Stimulated activated CD4-positive, alpha-beta T cell treated with anti-CD3 and anti-CD28 coated beads, Interleukin-1b, Interleukin-23, amount 100 ng/mL, for 4 hours (primary cell): ENCODE results near the gene LTN1.
A peak's percentile ranks its signal among the peaks of the same experiment; 100 is the strongest.

ENCODE experiments used
- DNase-seq, 2 donors: peaks; one replicate each; pipeline ENCODE4 v3.0.0-alpha.2; 2020; ENCODE audit warnings: low read depth in 2 of 2

The LTN1 gene

DNA sequence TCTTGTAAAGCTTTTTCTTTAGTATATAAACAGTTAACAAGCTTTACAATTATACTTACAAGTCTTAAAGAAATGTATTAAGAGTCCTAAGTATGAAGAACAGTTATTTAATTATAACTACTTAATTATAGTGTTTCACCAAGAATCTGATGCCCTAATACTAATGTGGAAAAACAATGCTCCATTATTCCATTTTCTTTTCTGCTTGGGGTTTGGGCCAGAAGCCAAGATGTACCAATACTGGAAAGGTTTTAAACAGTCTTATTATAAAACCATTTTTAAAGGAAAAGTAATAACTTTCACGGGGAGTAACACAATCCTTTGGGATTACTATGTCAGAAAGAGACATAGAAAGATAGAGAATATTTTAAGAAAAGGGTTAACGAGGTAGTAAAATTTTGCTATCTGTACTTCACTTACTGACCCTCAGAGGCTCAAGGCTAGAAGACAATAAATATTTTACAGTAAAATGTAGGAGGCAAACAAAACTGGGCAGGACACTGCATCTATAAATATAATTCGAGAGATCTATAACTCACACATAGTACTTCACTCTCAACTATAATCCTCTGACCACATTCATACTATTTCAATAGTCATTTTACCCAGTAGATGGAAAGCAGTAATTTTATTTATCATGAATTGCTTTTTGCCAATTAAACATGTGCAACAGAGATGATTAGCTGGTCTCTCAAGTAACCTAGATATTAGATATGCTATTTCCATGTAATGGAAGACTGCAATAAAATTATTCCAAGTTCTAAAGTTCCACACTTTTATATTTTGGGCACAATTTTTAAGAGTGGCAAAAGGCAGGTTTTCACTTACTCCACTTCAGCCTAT lies 63.9 kb downstream of the LTN1 start:
- no peak for DNase-seq

DNA sequence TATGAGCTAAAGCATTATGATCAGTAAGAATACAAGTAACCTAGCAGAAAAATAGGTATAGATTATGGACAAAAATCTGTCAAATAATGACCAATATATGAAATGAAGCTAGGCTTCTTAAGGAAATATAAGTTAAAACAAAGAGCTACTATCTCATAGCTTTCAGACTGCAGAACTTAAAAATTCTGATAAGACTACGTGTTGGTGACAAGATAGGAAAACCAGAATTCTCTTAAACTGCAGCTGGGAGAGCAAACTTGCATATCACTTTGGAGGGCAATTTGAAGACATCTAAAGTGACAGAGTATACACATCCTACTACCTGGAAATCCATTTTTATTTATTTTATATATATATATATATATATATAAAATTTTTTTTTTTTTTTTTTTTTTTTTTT lies 65.5 kb downstream of the LTN1 start:
- no peak for DNase-seq

DNA sequence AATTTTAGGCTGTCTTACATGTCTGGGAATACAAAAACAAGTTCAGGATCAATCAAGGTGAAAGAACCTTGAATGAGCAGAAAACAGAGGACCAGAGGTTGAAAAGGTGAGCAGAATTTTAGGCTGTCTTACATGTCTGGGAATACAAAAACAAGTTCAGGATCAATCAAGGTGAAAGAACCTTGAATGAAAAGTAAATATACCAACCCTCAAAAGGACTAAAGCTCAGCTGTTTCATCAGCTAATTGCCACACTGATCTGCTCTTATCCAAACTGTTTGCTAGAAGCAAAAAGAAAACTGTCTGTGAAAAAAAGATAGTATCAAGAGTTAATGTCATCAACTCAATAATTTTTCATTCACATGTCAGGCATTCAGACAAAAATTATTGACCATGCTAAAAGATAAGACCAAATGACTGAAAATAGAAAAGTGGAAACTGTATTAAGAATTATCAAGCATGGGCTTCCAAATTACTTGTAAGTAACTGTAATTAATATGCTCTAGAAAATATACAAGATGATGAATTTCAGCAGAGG lies 69.2 kb downstream of the LTN1 start:
- DNase-seq: no peak

DNA sequence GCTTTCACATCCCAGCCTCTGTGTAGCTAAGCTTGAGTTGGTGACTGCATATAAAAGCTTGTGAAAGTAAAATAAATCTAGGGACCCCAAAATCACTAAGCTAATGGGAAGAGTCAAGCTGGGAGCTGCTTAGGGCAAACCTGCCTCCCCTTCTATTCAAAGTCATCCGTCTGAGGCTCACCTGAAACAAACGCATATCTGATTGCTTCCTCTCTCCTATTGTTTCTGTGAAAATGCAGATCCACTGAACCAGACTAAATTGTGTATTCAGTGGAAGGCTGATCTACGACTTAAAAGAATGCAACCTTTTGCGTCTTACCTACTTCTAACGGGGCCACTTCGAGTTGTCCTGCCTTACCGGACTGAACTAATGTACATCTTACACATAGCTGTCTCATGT lies 70.3 kb downstream of the LTN1 start:
- no peak for DNase-seq

DNA sequence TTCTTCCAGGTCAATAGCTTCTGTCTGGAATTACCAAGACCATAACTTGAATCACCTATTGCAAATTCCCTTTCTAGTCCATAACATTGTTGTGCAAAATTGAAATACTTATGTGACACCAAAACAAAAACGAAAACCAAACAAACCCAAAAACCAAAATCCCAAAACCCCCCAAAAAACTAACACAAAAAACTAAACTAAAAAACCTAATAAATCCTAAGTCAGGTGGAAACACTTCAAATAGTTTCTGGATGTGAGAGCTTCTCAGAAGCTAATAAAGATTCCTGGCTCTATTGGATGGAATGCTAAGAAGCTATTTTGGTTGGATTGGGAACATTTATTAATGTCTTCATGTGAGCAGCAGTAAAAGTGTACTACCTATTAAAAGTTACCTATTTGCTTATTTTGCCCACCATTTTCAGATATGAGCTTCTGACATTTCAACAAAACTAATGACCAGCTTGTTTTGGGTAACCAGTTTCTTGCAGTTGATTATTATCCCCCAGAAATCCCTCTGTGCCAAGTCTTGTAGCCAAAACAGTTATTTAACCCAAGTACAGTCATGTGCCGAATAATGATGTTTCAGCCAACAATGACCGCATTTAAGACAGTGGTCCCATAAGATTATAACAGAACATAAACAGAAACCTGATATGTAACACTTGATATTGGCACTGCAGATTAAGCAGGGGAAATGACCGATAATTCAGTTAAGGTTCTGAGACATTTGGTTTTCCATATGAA lies 76.4 kb downstream of the LTN1 start:
- no peak for DNase-seq

DNA sequence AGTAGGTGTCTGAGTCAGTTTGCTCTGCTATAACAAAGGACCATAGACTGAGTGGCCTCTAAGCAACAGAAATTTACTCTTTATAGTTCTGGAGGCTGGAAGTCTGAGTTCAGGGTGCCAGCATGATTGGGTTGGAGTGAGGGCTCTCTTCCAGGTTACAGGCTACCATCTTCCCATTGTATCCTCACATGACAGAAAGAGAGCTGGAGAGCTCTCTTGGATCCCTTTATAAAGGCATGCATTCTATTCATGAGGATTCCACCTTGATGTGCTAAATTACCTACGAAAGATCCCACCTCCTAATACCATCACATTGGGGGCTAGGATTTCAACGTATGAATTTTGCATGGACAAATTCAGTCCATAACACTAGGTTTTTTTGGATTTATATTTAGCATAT lies 79.6 kb downstream of the LTN1 start:
- DNase-seq: no peak

DNA sequence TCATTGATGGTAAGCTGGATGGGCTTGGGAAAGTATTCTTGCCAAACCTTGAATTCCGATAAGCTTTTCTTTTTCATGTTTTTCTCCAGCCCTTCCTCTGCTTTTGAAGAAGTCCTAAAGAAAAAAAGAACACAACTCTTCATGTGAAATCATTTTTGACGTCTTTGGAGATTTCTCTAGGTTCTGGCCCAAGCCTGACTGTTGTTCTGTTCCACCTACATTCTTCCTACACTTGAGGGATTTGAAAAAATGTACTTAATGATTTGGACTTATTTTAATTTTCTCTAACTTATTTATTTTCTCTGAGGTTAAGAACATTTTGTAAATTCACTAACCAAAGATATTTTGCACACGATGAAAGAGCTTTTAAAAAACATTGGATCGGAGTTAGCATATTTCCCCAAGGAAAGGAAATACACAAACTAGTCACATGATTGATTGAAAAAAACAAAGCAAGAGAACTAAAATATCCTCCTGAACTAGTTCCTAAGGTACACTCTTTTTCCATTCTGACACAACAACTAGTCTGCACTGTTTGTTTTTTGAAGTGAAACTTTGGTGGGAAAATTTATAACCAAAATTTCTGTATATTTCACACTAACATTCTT lies 82.3 kb downstream of the LTN1 start:
- DNase-seq: no peak

DNA sequence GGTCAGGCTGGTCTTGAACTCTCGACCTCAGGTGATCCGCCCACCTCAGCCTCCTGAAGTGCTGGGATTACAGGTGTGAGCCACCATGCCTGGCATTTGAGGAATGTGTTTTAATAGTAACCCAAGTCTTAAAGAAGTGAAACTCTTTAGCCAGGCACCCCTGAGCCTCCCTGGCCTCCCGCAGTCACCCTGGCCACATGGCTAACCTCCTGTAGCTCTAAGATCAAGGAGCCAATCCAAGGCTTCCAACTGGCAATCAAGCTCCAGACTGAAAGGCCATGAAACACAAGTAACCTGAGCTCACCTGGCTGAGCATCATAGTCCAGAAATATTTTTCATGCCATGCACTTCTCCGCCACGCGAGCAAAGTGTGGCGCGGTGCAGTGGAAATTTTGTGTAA lies 84.3 kb downstream of the LTN1 start:
- DNase-seq: no peak

DNA sequence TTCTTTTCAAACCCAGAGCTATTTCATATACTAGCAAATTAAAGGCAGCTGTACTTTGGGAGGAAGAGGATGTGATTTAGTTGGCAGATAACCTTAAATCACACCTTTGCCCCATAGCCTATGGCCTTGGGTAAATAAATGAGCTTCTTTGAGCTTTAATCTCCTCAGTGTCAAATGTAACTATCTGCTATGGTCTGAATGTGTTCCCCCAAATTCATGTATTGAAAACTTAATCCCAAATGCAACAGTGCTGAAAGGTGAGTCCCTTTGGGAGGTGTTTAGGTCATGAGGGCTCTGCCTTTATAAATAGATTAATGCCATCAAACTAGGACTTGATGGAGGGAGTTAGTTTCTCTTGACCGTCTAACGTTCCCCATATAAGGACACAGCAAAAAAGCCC lies 85.8 kb downstream of the LTN1 start:
- no peak for DNase-seq

DNA sequence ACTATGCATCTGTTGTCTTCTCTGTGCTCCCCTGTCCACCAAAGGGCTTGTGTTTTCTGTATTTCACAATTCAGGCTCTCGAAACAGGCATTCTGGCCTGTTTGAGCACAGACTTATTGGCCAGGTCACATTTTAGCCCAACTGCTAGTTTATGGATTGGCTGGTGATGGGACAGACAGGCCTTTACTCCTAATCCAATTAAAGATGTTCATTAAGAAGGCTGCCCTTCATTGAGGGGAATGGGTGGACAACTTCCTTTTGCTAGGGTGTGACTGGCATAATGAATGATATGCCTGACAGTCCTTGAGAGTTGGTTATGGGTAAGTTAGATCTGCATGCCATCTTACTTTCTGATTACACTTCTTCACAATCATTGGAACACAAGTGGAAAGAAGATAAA lies 86.4 kb downstream of the LTN1 start:
- no peak for DNase-seq

DNA sequence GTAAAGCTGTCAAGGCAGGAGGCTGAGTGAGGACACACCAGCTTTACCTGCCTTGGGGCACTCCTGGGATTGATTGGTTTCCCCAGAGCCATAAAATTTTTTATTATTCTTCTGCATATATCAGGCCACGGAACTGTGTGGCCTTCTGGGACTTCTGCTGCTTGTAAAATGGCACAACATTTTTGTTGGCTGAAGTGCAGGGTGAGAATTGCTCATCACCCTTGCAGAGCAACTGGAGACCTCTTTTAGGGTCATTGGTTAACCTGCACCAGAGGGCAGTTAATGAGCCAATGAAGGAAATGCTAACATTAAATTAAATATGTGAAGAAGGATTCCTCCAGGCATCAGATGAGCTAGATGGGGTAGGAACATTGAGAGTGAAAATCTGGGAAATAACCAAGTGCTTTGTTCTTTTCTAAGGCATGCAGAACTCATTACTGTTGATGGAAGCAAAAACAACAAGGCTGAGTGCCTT lies 87.7 kb downstream of the LTN1 start:
- no peak for DNase-seq

DNA sequence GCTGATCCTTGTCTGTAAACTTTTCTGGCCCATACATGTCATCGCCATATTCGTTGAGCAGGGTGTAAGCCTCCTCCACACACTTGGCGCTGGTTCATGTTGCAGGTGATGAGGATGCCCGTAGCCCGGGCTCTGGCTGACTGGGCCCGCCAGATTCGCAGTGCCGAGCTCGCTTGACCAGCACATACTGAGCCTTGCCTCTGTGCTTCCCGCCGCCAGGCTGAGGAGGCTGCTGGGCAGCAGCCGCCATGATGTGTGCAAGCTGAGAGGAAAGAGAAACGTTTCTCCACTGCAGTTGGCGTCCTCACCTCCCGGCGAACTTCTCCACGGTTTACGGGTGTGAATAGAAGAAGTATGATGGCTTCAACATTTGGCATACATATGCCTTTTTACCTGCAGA lies 89.2 kb downstream of the LTN1 start:
- DNase-seq: no peak

DNA sequence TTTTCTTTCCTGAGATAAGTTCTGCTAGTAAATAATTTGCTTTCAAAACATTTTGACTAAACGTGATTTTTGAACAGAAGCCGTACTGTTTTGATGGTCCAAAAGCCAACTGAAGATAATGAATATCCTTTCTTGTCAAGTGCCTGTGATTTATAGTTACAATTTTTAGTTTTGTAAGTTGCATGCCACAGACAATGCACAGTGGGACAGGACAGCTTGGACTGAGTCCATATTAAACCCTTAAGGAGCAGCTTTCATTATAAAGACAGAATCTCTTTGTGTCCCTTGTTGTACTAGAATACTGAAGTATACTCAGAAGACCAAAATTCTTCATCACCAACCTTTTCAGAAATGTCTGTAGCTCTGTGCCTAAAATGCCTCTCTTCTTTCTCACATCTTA lies 92.2 kb downstream of the LTN1 start:
- no peak for DNase-seq

DNA sequence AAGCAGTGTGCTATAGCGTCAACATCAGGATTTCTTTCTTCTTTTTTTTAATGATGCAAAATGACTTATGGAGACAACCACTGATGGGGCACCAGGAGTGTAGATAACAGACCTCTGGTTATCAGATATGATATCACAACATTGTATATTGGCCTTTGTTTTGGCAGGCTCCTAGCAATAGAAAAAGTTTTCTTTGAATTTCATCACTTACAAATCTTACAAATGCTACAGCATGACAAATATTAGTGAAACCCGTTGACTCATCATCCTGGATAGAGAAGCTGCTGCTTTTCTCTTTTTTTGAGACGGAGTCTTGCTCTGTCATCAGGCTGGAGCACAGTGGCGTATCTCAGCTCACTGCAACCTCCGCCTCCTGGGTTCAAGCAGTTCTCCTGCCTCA lies 92.9 kb downstream of the LTN1 start:
- no peak for DNase-seq

DNA sequence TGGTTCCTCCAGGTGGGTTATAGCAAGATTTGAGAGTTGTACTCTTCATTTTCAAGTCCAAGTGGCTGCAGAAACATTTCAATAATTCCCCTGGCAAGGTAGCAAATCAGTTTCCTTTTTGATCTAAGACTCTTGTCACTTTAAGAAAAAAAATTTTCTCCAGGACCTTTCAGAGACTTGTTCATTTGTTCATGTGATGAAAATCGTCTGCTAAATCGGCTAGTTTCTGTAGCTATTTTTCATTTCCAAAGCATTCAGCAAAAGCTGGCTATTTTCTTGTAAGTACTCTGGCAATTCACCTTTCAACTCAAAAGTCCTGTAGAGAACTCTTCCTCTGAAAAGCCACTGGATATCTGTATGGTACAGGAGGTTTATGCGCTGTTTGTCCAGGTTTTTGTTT lies 93.5 kb downstream of the LTN1 start:
- DNase-seq: no peak

DNA sequence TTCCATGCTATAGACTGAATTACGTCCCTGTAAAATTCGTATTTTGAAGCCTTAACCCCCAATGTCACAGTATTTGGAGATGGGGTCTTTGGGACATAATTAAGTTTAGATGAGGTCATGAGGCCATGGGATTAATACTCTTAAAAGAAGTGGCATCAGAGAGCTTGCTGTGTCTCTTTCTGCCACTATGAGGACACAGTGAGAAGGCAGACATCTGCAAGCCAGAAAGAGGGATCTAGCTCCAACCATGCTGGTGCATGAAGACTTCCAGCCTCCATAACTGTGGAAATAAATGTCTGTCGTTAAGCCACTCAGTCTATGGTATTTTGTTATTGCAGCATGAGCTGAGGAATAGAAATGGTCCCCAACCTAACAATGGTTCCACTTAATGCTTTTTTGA lies 99.0 kb downstream of the LTN1 start:
- no peak for DNase-seq

DNA sequence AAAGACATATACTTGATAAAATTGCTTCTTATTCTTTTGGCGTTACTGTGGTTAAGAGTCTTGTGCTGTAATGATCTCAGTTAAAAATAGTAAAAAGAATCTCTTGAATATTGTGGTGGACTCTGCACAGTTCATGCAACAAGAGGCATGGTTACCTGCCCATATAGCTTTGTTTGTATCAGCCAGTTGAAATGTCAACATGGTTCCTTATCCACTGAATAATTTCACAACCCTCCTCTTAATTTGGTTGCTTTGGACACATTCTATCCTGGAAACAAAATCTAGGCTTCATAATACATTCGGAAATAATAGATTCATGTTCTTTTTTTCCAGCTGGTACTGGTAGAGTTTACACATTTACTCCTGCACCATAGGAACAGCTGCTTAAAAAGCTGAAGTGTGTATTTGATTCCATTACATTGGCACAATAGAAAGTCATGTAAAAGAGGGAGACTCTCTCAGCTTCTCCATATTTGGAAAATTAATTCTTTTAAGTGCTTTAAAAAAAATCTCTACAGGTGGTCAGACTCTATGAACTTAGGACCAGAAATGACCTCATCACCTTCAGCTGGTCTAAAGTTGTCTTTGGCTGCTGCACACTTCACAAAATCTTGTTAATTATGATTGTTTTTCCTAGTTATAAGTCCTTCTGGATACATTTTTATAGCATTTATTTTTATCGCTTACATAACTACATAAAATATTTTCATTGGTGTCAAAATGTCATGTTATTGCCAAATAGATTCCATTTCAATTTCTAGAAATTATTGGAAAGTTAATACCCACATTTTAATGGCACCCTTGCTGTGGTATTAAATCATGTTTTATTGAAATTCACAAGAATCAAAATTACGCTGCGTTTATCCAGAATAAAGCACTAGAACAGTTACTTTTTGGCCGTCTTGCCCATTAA lies 100.2 kb downstream of the LTN1 start:
- no peak for DNase-seq

DNA sequence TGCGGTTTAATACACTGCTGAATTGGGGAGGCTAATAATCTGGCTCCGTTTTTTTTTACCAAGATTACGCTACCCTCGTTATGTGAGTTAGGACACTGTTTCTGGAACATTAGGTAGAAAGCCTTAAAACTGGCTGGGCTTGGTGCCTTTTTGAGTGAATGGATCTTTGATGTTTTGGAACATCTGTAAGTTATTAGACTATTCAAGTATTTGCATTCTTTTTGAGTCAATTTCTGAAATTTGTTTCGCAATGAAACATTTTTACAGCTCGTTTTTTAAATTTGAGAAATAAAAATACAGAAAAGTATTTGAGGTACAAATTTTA lies 106.9 kb downstream of the LTN1 start:
- no peak for DNase-seq

DNA sequence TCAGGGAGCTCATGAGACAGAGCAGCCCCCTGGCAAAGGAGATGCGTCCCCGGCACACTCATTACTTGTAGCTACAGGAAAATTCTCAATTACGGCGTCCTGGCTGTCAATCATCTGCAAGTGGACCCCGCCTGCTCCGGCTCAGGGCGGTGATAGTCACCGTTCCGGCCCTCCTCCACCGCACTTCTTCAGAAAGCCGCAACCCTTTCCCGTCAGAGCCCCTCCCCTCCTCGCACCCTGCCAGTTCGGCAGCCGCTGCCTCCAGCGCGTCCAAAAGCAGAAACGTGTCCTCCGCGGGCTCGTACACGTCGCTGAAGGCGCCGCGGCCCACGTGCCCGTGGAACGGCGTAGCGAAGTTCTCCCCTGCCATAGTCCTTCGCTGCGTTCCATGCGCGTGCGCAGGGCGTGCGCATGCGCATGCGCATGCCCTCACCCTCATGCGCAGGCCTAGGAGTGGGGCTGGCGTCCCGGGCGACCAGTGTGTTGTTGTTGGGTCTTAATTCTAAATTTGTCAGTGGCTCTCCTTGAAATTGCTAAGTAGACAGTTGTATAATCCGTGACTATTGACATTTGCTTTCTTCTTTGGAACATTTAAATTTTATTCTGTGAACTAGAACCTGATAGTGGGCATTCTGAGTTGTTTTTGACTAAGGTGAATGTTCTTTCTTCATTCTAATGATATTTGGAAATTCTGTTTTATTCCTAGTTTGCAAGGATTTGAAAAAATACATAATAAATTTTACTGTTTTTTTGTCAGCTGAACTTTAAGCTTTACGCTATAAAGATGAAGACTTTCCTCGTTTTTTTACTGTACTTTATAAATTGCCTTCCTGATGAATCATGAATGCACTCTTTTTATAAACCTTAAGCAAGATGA lies 107.5 kb downstream of the LTN1 start:
- peak; percentile 82 to 85 for DNase-seq

DNA sequence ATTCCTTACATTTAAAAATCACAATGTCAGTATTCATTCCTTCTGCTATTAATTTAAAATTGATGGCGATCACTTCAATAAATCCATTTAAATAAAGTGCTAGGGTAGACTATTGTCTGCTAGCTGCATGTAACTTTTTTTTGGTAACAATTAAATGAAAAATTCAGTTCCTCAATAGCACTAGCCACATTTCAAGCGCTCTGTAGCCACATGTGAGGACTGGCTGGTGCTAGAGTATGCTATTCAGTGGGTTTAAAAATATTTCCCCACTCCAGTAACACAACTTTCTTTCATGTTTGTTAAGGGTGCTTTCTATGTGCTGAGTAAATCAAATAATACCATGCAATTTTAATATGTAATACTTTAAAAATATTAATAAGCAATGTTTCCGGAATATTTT lies 108.2 kb downstream of the LTN1 start:
- DNase-seq: no peak

DNA sequence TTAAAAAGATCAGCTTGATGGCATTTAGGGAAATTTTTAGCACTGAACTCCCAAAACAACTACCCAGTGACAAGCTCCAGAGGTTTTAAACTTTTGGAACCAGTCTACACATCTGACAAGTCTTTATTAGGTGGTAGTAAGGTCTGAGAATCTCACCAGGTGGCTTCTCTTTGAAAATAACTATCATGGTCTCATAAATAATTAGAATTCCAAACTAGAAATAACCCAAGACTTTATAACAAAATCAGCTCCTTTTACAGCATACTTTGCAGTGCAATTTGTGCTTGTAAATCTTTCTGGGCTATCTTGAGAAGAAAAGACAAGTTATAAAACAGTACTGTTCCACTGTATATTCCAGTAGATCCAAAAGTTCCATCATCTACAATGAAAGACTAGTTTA lies 108.7 kb downstream of the LTN1 start:
- DNase-seq: no peak
